ENCODE data around the gene C14orf39.
A peak's percentile ranks its signal among the peaks of the same experiment; 100 is the strongest.

C14orf39 gene

GRCh38 chr14:60485598-60486251 is at the start of gene C14orf39:
TSS of gene C14orf39 (minus strand) at chr14:60486063. CDS start at chr14:60485078, 985 bp downstream.
- no peak for TF ChIP-seq CREB1 (IDR thresholded peaks at IDR 0.05; ENCODE audit: low read depth)

- TF ChIP-seq CREB1 (IDR thresholded peaks at IDR 0.05; ENCODE audit: low read depth) (no peak), ZBTB7A (IDR thresholded peaks at IDR 0.05; ENCODE audit: low read depth) (no peak), TEAD4 (IDR thresholded peaks at IDR 0.05) (no peak), YY1 (IDR thresholded peaks at IDR 0.05; ENCODE audit: low read depth) (no peak), RAD21 (IDR thresholded peaks at IDR 0.05; ENCODE audit: low read depth) (no peak), TCF12 (IDR thresholded peaks at IDR 0.05; ENCODE audit: low read depth) (no peak), EP300 (IDR thresholded peaks at IDR 0.05; ENCODE audit: borderline replicate concordance) (no peak), NFIC (IDR thresholded peaks at IDR 0.05) (no peak), TAF1 (IDR thresholded peaks at IDR 0.05; ENCODE audit: low read depth) (no peak), USF1 (IDR thresholded peaks at IDR 0.05) (no peak), EGR1 (IDR thresholded peaks at IDR 0.05) (no peak), MAX (IDR thresholded peaks at IDR 0.05) (no peak), REST (IDR thresholded peaks at IDR 0.05; ENCODE audit: low read depth) (no peak), CEBPB (IDR thresholded peaks at IDR 0.05) (no peak), FOXM1 (IDR thresholded peaks at IDR 0.05; ENCODE audit: borderline replicate concordance, low read depth) (no peak)
Observed at GRCh38 chr14:60532442-60532841, 46.6 kb upstream of the C14orf39 start.

GRCh38 chr14:60515511-60516289 is 29.8 kb upstream of the C14orf39 start:
- TF ChIP-seq RAD21 (IDR thresholded peaks at IDR 0.05; ENCODE audit: low read depth) = no peak

- TF ChIP-seq TEAD4 (IDR thresholded peaks at IDR 0.05) (no peak), CREB1 (IDR thresholded peaks at IDR 0.05; ENCODE audit: low read depth) (no peak), RAD21 (IDR thresholded peaks at IDR 0.05; ENCODE audit: low read depth) (peak; percentile 9; the same call in 1 of the 2 replicates), EGR1 (IDR thresholded peaks at IDR 0.05) (no peak), EP300 (IDR thresholded peaks at IDR 0.05; ENCODE audit: borderline replicate concordance) (no peak), FOXM1 (IDR thresholded peaks at IDR 0.05; ENCODE audit: borderline replicate concordance, low read depth) (no peak)
Observed at GRCh38 chr14:60514741-60515491, 29.1 kb upstream of the C14orf39 start.

GRCh38 chr14:60514378-60514740 is 28.5 kb upstream of the C14orf39 start:
- TF ChIP-seq TEAD4 (IDR thresholded peaks at IDR 0.05) (no peak), NFIC (IDR thresholded peaks at IDR 0.05) (no peak), USF1 (IDR thresholded peaks at IDR 0.05) (no peak), TAF1 (IDR thresholded peaks at IDR 0.05; ENCODE audit: low read depth) (no peak), ZBTB7A (IDR thresholded peaks at IDR 0.05; ENCODE audit: low read depth) (no peak), EP300 (IDR thresholded peaks at IDR 0.05; ENCODE audit: borderline replicate concordance) (no peak), MAX (IDR thresholded peaks at IDR 0.05) (no peak), CEBPB (IDR thresholded peaks at IDR 0.05) (no peak), EGR1 (IDR thresholded peaks at IDR 0.05) (no peak)

- TF ChIP-seq MAX (IDR thresholded peaks at IDR 0.05) (no peak), NFIC (IDR thresholded peaks at IDR 0.05) (no peak), TAF1 (IDR thresholded peaks at IDR 0.05; ENCODE audit: low read depth) (no peak), REST (IDR thresholded peaks at IDR 0.05; ENCODE audit: low read depth) (no peak), EP300 (IDR thresholded peaks at IDR 0.05; ENCODE audit: borderline replicate concordance) (no peak), CREB1 (IDR thresholded peaks at IDR 0.05; ENCODE audit: low read depth) (no peak)
Observed at GRCh38 chr14:60512973-60513571, 27.2 kb upstream of the C14orf39 start.
